Esophagus squamous epithelium (tissue), 5 donors: ENCODE measurements around the gene TBP. TPM values are rescaled to one million over a fixed set of nuclear protein-coding genes. Genes with fewer than 3 reads are reported as not detected.

Experiments
- DNase-seq: peaks from one replicate; lab custom pipeline; 2025; lab: John Stamatoyannopoulos, UW
- H3K27ac ChIP-seq, 4 donors: fragments of 200-600 bp; sonication (generic); one replicate each; pipeline ENCODE4 v1.5.1; 2016 to 2019; ENCODE audit warnings: mild to moderate bottlenecking in 1 of 4
- H3K27me3 ChIP-seq, 4 donors: fragments of 200-600 bp; sonication (generic); 1 replicate in 3 of 4; 2 replicates in 1 of 4; pipeline versions ENCODE4 v1.5.1 to v1.6.0; 2017 to 2021; ENCODE audit warnings: antibody characterized with exemption in 1 of 4
- H3K36me3 ChIP-seq, 3 donors: fragments of 200-600 bp; sonication (generic); one replicate each; pipeline ENCODE4 v1.5.1; 2016 to 2019
- H3K4me1 ChIP-seq, 3 donors: fragments of 200-600 bp; sonication (generic); one replicate each; pipeline ENCODE4 v1.5.1; 2017 to 2019
- H3K4me3 ChIP-seq, 4 donors: fragments of 200-600 bp; sonication (generic); 1 replicate in 3 of 4; 2 replicates in 1 of 4; pipeline ENCODE4 v1.5.1; 2016 to 2019; ENCODE audit warnings: mild to moderate bottlenecking in 2 of 4, moderate library complexity in 1 of 4
- H3K9me3 ChIP-seq, 3 donors: fragments of 200-600 bp; sonication (generic); one replicate each; pipeline ENCODE4 v1.5.1; 2016 to 2019
- CTCF ChIP-seq, 6 experiments: fragments of 450-650 bp in 4 of 6; fragments of 200-600 bp in 2 of 6; sonication (generic) in 2 of 6; IDR thresholded peaks; one replicate each; pipeline ENCODE4 v1.5.1; 2016 to 2019; ENCODE audit warnings: antibody characterized with exemption in 6 of 6, mild to moderate bottlenecking in 4 of 6, moderate library complexity in 4 of 6
- POLR2A ChIP-seq, 4 donors: fragments of 450-650 bp; IDR thresholded peaks; one replicate each; pipeline ENCODE4 v1.6.1; 2017; ENCODE audit warnings: antibody characterized with exemption in 4 of 4, mild to moderate bottlenecking in 4 of 4, moderate library complexity in 3 of 4
- WGBS, 2 donors: methylation state at CpG; one replicate each; pipeline ENCODE4 v1.1.5; 2018; 5-methylcytosine and 5-hydroxymethylcytosine counted together
- intact Hi-C: fragments of 100-400 bp; cut with DNase I; formaldehyde crosslinking; loops from one replicate; pipeline ENCODE4 v1.15.0; 2022
- total RNA-seq, 4 donors: library from RNA; depleted of rRNA; stranded (reverse); fragments of >200 nt; gene quantifications; one replicate each; pipeline ENCODE4 v1.1.0, GENCODE V29; 2016
- donor health status: DM: yes; HTN: yes; CAD: no.

Gene TBP
- total RNA-seq, 4 donors from 2014 or later = 10.6 to 20.0 (median 15.0) TPM

- 65 to 78% methylated on average over 2 of the region's 2 CpGs for WGBS, 2 donors
- intact Hi-C loops = no loop called here
- no peak overlapping the region for H3K4me3 ChIP-seq
- TF ChIP-seq POLR2A (IDR thresholded peaks at IDR 0.05) = no peak
- TF ChIP-seq CTCF (IDR thresholded peaks at IDR 0.05) = no peak
- DNase-seq = no peak
- no peak overlapping the region for H3K27ac ChIP-seq
- H3K36me3 ChIP-seq = peaks cover 8 to 99% (median 32%) of the 10 kb centered on the region in 3 donors
- no peaks in the 10 kb centered on the region for H3K4me1 ChIP-seq
- no peaks in the 10 kb centered on the region for H3K27me3 ChIP-seq
- H3K9me3 ChIP-seq = no peaks in the 10 kb centered on the region
These were observed 18.7 kb downstream of the TBP start for GRCh38 chr6:170572704-170573466.

- WGBS, 2 donors = 68 to 87% methylated on average over 1 of the region's 1 CpG
- DNase-seq = no peak
- Histone ChIP-seq H3K27ac (no peak overlapping the region), H3K9me3 (no peaks in the 10 kb centered on the region), H3K27me3 (no peaks in the 10 kb centered on the region), H3K4me3 (no peak overlapping the region), H3K4me1 (no peaks in the 10 kb centered on the region), H3K36me3 (peaks cover 3 to 98% (median 18%) of the 10 kb centered on the region in 3 donors)
- TF ChIP-seq POLR2A (IDR thresholded peaks at IDR 0.05) (no peak), CTCF (IDR thresholded peaks at IDR 0.05) (peak in 2 of 6 experiments; percentile 11 to 38)
- intact Hi-C loops = no loop called here
These were observed 21.1 kb downstream of the TBP start for GRCh38 chr6:170575250-170575649.

GRCh38 chr6:170578909-170579308, 24.7 kb downstream of the TBP start:
- H3K27me3 ChIP-seq = no peaks in the 10 kb centered on the region
- TF ChIP-seq POLR2A (IDR thresholded peaks at IDR 0.05) = no peak
- TF ChIP-seq CTCF (IDR thresholded peaks at IDR 0.05) = no peak
- peaks cover 4 to 90% (median 5%) of the 10 kb centered on the region in 3 donors for H3K36me3 ChIP-seq
- intact Hi-C loops = no loop called here
- peaks cover 0 to 20% (median 8%) of the 10 kb centered on the region in 3 donors for H3K4me1 ChIP-seq
- no peak overlapping the region for H3K4me3 ChIP-seq
- no peak overlapping the region for H3K27ac ChIP-seq
- H3K9me3 ChIP-seq = no peaks in the 10 kb centered on the region
- DNase-seq = no peak

GRCh38 chr6:170583756-170584180, 29.6 kb downstream of the TBP start:
- H3K9me3 ChIP-seq = no peaks in the 10 kb centered on the region
- no peak for DNase-seq
- intact Hi-C loops = no loop called here
- peaks cover 4 to 41% (median 5%) of the 10 kb centered on the region in 3 donors for H3K36me3 ChIP-seq
- peaks cover 0 to 33% (median 15%) of the 10 kb centered on the region in 3 donors for H3K4me1 ChIP-seq
- TF ChIP-seq CTCF (IDR thresholded peaks at IDR 0.05) = no peak
- peak overlapping the region; percentile 88 to 99 (median 96) for H3K4me3 ChIP-seq
- peak overlapping the region; percentile 89 to 97 (median 94) for H3K27ac ChIP-seq
- H3K27me3 ChIP-seq = no peaks in the 10 kb centered on the region
- 0 to 1% methylated on average over 9 to 12 of the region's 12 CpGs for WGBS, 2 donors

GRCh38 chr6:170584181-170584953, 30.2 kb downstream of the TBP start, which contains the start of gene PDCD2:
Gene PDCD2 (minus strand): TSS chr6:170584637. CDS start chr6:170584581, 56 bp downstream.
- WGBS, 2 donors = 1% methylated on average over 17 of the region's 81 CpGs; no CpG with 5 or more reads in 1 of the 2 donors
- Histone ChIP-seq H3K4me3 (peak within 1 kb of the TSS; percentile 88 to 99 (median 96)), H3K4me1 (peaks cover 0 to 33% (median 15%) of the 10 kb centered on the region in 3 donors), H3K36me3 (peaks cover 4 to 37% (median 5%) of the 10 kb centered on the region in 3 donors), H3K27ac (peak within 1 kb of the TSS; percentile 89 to 97 (median 94)), H3K27me3 (no peaks in the 10 kb centered on the region), H3K9me3 (no peaks in the 10 kb centered on the region)
- intact Hi-C loops = no loop called here
- DNase-seq = peak; percentile 52
- TF ChIP-seq CTCF (IDR thresholded peaks at IDR 0.05) (peak in 1 of 6 experiments; percentile 24), POLR2A (IDR thresholded peaks at IDR 0.05) (peak in 3 of 4 donors; percentile 45 to 72 (median 55))
